ENCODE results near the gene ZFYVE28.

Gene ZFYVE28

GRCh38 chr4:2353222-2354107 lies 65.0 kb downstream of the ZFYVE28 start:
- Histone ChIP-seq H3K36me3 (ENCODE audit: control insufficient read depth in 2 of 2, insufficient read depth in 2 of 2, low read length in 2 of 2) (no peaks in the 10 kb centered on the region), H3K4me3 (ENCODE audit: low read length in 2 of 2) (no peak overlapping the region), H3K9ac (ENCODE audit: low read depth in 1 of 2, low read length in 2 of 2) (no peak overlapping the region), H3K27me3 (ENCODE audit: control insufficient read depth in 2 of 2, insufficient read depth in 2 of 2, low read length in 2 of 2) (no peaks in the 10 kb centered on the region), H3K9me3 (ENCODE audit: control insufficient read depth in 2 of 2, low read length in 2 of 2) (no peaks in the 10 kb centered on the region), H3K27ac (ENCODE audit: low read depth in 2 of 2, low read length in 2 of 2) (no peak overlapping the region), H3K4me1 (ENCODE audit: control insufficient read depth in 2 of 2, insufficient read depth in 2 of 2, low read length in 2 of 2) (no peaks in the 10 kb centered on the region)

DNA sequence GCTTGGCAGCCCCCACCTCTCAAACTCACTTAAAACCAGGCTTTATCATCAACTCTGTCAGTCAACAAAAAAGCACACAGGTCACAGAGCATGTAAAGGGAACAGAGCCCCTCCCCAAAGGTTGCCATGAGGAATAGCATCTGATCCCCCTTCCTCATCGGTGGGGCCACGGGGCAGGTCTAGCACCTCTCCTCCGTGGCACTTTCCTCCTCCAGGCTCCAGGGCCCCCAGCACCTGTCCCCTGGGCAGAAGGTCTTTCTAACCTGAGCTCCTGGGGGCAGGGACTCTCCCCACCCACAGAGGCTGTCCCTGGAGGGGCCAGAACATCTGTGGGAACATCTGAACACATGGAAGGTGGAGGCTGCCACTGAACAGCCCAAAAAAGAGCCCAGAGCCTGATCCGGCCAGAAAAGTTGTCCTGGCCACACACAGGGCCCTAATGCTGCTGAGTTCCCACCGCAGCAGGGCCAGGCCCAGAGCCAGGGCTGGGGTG lies 65.7 kb downstream of the ZFYVE28 start:
- H3K4me3 ChIP-seq (ENCODE audit: low read length in 2 of 2) = no peak overlapping the region
- no peaks in the 10 kb centered on the region for H3K36me3 ChIP-seq (ENCODE audit: control insufficient read depth in 2 of 2, insufficient read depth in 2 of 2, low read length in 2 of 2)
- H3K4me1 ChIP-seq (ENCODE audit: control insufficient read depth in 2 of 2, insufficient read depth in 2 of 2, low read length in 2 of 2) = no peaks in the 10 kb centered on the region
- no peak overlapping the region for H3K9ac ChIP-seq (ENCODE audit: low read depth in 1 of 2, low read length in 2 of 2)
- no peak overlapping the region for H3K27ac ChIP-seq (ENCODE audit: low read depth in 2 of 2, low read length in 2 of 2)
- no peaks in the 10 kb centered on the region for H3K27me3 ChIP-seq (ENCODE audit: control insufficient read depth in 2 of 2, insufficient read depth in 2 of 2, low read length in 2 of 2)
- H3K9me3 ChIP-seq (ENCODE audit: control insufficient read depth in 2 of 2, low read length in 2 of 2) = no peaks in the 10 kb centered on the region

DNA sequence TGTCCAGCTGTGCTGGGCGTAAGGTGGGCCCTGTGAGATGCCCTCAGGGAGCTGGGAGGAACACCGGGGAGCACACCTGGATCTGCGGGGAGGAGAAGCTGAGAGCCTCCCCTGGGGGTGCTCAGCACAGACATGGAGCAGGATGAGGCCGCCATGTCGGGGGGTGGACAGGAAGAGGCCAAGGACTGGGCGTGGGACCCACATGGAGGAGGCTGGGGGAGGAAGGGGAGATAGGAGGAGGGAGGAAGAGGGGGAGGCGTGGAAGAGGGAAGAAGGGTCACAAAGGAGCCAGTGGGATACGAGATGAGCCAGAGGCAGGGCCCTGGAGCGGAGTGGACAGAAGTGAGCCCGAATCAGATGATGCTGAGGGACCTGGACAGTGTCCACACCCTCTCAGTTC lies 66.3 kb downstream of the ZFYVE28 start:
- no peak overlapping the region for H3K9ac ChIP-seq (ENCODE audit: low read depth in 1 of 2, low read length in 2 of 2)
- no peaks in the 10 kb centered on the region for H3K9me3 ChIP-seq (ENCODE audit: control insufficient read depth in 2 of 2, low read length in 2 of 2)
- H3K4me3 ChIP-seq (ENCODE audit: low read length in 2 of 2) = no peak overlapping the region
- no peaks in the 10 kb centered on the region for H3K27me3 ChIP-seq (ENCODE audit: control insufficient read depth in 2 of 2, insufficient read depth in 2 of 2, low read length in 2 of 2)
- no peaks in the 10 kb centered on the region for H3K4me1 ChIP-seq (ENCODE audit: control insufficient read depth in 2 of 2, insufficient read depth in 2 of 2, low read length in 2 of 2)
- no peak overlapping the region for H3K27ac ChIP-seq (ENCODE audit: low read depth in 2 of 2, low read length in 2 of 2)
- H3K36me3 ChIP-seq (ENCODE audit: control insufficient read depth in 2 of 2, insufficient read depth in 2 of 2, low read length in 2 of 2) = no peaks in the 10 kb centered on the region

DNA sequence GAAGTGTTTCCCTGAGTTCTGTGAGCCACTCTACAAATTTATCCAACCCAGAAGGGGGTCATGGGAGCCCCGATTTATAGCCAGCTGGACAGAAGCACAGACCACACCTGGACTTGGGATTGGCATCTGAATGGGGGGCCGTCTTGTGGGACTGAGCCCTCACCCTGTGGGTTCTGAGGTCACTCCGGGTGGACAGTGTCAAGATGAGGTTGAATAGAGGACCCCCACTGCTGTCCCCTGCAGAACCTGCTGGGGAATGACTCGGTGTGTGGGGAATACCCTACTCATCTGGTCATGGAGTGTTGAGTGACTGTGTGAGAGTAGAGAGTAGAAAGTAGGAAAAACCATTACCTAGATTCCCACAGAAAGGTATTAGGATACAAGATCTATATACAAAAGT lies 67.5 kb downstream of the ZFYVE28 start:
- H3K9me3 ChIP-seq (ENCODE audit: control insufficient read depth in 2 of 2, low read length in 2 of 2) = no peaks in the 10 kb centered on the region
- no peaks in the 10 kb centered on the region for H3K4me1 ChIP-seq (ENCODE audit: control insufficient read depth in 2 of 2, insufficient read depth in 2 of 2, low read length in 2 of 2)
- no peaks in the 10 kb centered on the region for H3K27me3 ChIP-seq (ENCODE audit: control insufficient read depth in 2 of 2, insufficient read depth in 2 of 2, low read length in 2 of 2)
- no peaks in the 10 kb centered on the region for H3K36me3 ChIP-seq (ENCODE audit: control insufficient read depth in 2 of 2, insufficient read depth in 2 of 2, low read length in 2 of 2)
- H3K27ac ChIP-seq (ENCODE audit: low read depth in 2 of 2, low read length in 2 of 2) = no peak overlapping the region
- no peak overlapping the region for H3K4me3 ChIP-seq (ENCODE audit: low read length in 2 of 2)
- no peak overlapping the region for H3K9ac ChIP-seq (ENCODE audit: low read depth in 1 of 2, low read length in 2 of 2)

DNA sequence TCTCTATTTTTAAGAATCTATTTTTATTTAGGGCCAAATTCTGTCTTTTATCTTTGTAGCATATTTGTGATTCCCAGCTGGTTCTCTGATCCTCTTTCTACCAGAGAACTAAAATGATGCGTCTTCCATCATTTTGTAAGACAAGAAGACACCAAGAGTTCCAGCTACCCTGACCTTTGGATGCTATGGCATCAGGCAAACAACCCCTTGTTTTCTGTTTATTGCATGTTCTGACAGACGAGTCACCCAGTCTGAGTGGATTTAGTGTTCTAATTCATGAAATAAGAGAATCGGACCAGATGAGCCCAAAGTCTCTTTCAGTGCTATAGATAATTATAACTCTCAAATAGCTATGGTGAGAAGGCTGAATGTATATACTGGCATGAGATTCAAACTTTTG lies 69.7 kb downstream of the ZFYVE28 start:
- Histone ChIP-seq H3K36me3 (ENCODE audit: control insufficient read depth in 2 of 2, insufficient read depth in 2 of 2, low read length in 2 of 2) (no peaks in the 10 kb centered on the region), H3K4me1 (ENCODE audit: control insufficient read depth in 2 of 2, insufficient read depth in 2 of 2, low read length in 2 of 2) (no peaks in the 10 kb centered on the region), H3K27me3 (ENCODE audit: control insufficient read depth in 2 of 2, insufficient read depth in 2 of 2, low read length in 2 of 2) (no peaks in the 10 kb centered on the region), H3K9ac (ENCODE audit: low read depth in 1 of 2, low read length in 2 of 2) (no peak overlapping the region), H3K4me3 (ENCODE audit: low read length in 2 of 2) (no peak overlapping the region), H3K9me3 (ENCODE audit: control insufficient read depth in 2 of 2, low read length in 2 of 2) (no peaks in the 10 kb centered on the region), H3K27ac (ENCODE audit: low read depth in 2 of 2, low read length in 2 of 2) (no peak overlapping the region)

GRCh38 chr4:2347190-2347589 lies 71.3 kb downstream of the ZFYVE28 start:
- Histone ChIP-seq H3K4me3 (ENCODE audit: low read length in 2 of 2) (no peak overlapping the region), H3K36me3 (ENCODE audit: control insufficient read depth in 2 of 2, insufficient read depth in 2 of 2, low read length in 2 of 2) (peaks cover 0 to 1% of the 10 kb centered on the region in 2 donors), H3K4me1 (ENCODE audit: control insufficient read depth in 2 of 2, insufficient read depth in 2 of 2, low read length in 2 of 2) (no peaks in the 10 kb centered on the region), H3K27ac (ENCODE audit: low read depth in 2 of 2, low read length in 2 of 2) (no peak overlapping the region), H3K9me3 (ENCODE audit: control insufficient read depth in 2 of 2, low read length in 2 of 2) (no peaks in the 10 kb centered on the region), H3K27me3 (ENCODE audit: control insufficient read depth in 2 of 2, insufficient read depth in 2 of 2, low read length in 2 of 2) (no peaks in the 10 kb centered on the region), H3K9ac (ENCODE audit: low read depth in 1 of 2, low read length in 2 of 2) (no peak overlapping the region)

DNA sequence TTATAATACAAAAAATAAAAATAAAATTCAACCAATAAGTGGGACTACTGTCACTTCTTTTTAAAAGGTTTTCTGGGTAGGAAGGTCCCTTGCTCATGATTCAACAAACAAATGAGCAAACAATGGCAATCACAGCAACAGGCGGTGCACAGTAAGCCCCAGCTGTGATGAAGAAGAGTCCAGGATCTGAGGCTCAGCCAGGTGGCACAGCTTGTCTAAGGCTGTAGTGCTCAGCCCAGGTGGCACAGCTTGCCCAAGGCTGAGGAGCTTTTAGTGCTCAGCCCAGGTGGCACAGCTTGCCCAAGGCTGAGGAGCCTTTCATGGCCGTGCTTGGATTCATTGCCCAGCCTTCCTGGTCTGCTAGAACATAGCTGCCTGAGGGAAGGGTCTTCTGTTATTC lies 75.0 kb downstream of the ZFYVE28 start:
- Histone ChIP-seq H3K36me3 (ENCODE audit: control insufficient read depth in 2 of 2, insufficient read depth in 2 of 2, low read length in 2 of 2) (peaks cover 0 to 4% of the 10 kb centered on the region in 2 donors), H3K9me3 (ENCODE audit: control insufficient read depth in 2 of 2, low read length in 2 of 2) (no peaks in the 10 kb centered on the region), H3K9ac (ENCODE audit: low read depth in 1 of 2, low read length in 2 of 2) (no peak overlapping the region), H3K4me3 (ENCODE audit: low read length in 2 of 2) (no peak overlapping the region), H3K27me3 (ENCODE audit: control insufficient read depth in 2 of 2, insufficient read depth in 2 of 2, low read length in 2 of 2) (no peaks in the 10 kb centered on the region), H3K27ac (ENCODE audit: low read depth in 2 of 2, low read length in 2 of 2) (no peak overlapping the region), H3K4me1 (ENCODE audit: control insufficient read depth in 2 of 2, insufficient read depth in 2 of 2, low read length in 2 of 2) (no peaks in the 10 kb centered on the region)

GRCh38 chr4:2341911-2342652 lies 76.4 kb downstream of the ZFYVE28 start:
- peaks cover 0 to 4% of the 10 kb centered on the region in 2 donors for H3K36me3 ChIP-seq (ENCODE audit: control insufficient read depth in 2 of 2, insufficient read depth in 2 of 2, low read length in 2 of 2)
- H3K4me1 ChIP-seq (ENCODE audit: control insufficient read depth in 2 of 2, insufficient read depth in 2 of 2, low read length in 2 of 2) = no peaks in the 10 kb centered on the region

GRCh38 chr4:2341261-2341841 lies 77.1 kb downstream of the ZFYVE28 start:
- H3K9me3 ChIP-seq (ENCODE audit: control insufficient read depth in 2 of 2, low read length in 2 of 2) = no peaks in the 10 kb centered on the region
- peaks cover 0 to 4% of the 10 kb centered on the region in 2 donors for H3K36me3 ChIP-seq (ENCODE audit: control insufficient read depth in 2 of 2, insufficient read depth in 2 of 2, low read length in 2 of 2)
- H3K4me3 ChIP-seq (ENCODE audit: low read length in 2 of 2) = no peak overlapping the region

More at GRCh38 chr4:2341911-2342652, 76.4 kb downstream of the ZFYVE28 start:
- H3K9me3 ChIP-seq (ENCODE audit: control insufficient read depth in 2 of 2, low read length in 2 of 2) = no peaks in the 10 kb centered on the region
- H3K9ac ChIP-seq (ENCODE audit: low read depth in 1 of 2, low read length in 2 of 2) = no peak overlapping the region
- no peak overlapping the region for H3K27ac ChIP-seq (ENCODE audit: low read depth in 2 of 2, low read length in 2 of 2)
- H3K27me3 ChIP-seq (ENCODE audit: control insufficient read depth in 2 of 2, insufficient read depth in 2 of 2, low read length in 2 of 2) = no peaks in the 10 kb centered on the region
- no peak overlapping the region for H3K4me3 ChIP-seq (ENCODE audit: low read length in 2 of 2)

More at GRCh38 chr4:2341261-2341841, 77.1 kb downstream of the ZFYVE28 start:
- Histone ChIP-seq H3K9ac (ENCODE audit: low read depth in 1 of 2, low read length in 2 of 2) (no peak overlapping the region), H3K27me3 (ENCODE audit: control insufficient read depth in 2 of 2, insufficient read depth in 2 of 2, low read length in 2 of 2) (no peaks in the 10 kb centered on the region), H3K4me1 (ENCODE audit: control insufficient read depth in 2 of 2, insufficient read depth in 2 of 2, low read length in 2 of 2) (no peaks in the 10 kb centered on the region), H3K27ac (ENCODE audit: low read depth in 2 of 2, low read length in 2 of 2) (no peak overlapping the region)

Measured in mucosa of rectum (tissue), 2 donors.